Forelimb muscle (tissue), 1 donor: ENCODE results near the gene PRPF18. TPM values are rescaled to one million over a fixed set of nuclear protein-coding genes. Genes with fewer than 3 reads are reported as not detected.

Experiments used
- DNase-seq: peaks from one replicate; pipeline ENCODE4 v3.0.0-alpha.2; 2013; ENCODE audit warnings: low read depth
- polyA plus RNA-seq: library from polyadenylated mRNA; unstranded; fragments of 120-200 nt; gene quantifications from one replicate; pipeline ENCODE4 v1.2.1, GENCODE V29; 2013; ENCODE audit not compliant: insufficient read length

Gene PRPF18
- polyA plus RNA-seq, 1 donor, result 25.5 TPM

DNA sequence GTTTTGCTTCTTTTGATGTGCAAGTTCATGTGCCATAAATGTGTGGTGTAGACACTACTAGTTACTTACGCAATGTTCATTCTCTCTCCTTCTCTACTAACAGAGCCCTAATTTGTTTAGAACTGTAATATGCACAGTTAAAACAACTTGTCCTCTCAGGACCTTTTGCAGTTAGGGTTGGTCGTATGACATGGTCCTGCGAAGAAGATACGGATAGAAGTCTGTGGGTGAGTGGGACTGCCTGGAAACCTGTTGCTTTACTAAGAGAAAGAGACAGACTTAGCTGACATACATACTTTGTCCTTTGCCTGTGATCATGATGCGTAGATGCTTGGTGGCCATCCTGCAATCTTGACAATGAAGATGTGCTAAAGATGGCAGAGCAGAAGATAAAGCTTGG is 51.1 kb downstream of the PRPF18 start:
- no peak for DNase-seq

DNA sequence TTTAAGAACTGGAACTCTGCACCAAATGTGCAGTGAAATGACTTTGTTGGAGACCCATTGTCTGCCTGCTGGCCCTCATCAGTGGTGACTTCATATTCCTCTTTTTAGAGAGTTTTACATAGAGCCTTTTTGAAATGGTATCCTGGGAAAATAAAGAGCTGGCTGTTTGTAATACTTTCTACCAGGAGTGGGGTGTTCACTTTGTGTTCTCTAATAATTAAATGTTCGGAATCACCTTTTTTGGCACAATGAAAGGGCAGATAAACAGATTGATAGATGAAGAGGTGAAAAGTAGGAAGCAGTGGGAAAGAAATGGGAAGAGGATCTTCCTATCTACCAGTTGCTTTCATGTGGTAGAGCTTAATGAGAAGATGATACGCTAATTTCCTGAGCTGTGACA is 55.5 kb downstream of the PRPF18 start:
- DNase-seq, result no peak

DNA sequence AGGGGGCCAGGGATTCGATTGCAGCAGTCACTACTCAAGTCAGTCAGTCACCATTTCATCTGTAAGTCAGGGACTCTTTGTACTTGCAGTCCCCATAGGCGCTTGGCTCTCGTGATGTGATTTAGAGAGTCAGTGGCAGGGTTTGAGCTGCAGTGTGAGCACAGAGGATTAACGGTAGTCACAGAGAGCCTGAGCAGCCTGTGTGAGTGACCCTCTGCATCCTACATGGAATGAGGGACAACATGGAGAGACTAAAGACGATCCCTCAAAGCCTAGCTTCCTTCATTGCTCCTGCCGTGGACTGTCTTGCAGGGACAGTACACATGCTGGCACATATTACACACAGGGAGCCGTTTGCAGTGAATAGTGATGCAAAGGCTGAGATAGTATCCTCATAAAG is 56.3 kb downstream of the PRPF18 start:
- no peak for DNase-seq

GRCh38 chr10:13644866-13645265 is 58.1 kb downstream of the PRPF18 start:
- no peak for DNase-seq

DNA sequence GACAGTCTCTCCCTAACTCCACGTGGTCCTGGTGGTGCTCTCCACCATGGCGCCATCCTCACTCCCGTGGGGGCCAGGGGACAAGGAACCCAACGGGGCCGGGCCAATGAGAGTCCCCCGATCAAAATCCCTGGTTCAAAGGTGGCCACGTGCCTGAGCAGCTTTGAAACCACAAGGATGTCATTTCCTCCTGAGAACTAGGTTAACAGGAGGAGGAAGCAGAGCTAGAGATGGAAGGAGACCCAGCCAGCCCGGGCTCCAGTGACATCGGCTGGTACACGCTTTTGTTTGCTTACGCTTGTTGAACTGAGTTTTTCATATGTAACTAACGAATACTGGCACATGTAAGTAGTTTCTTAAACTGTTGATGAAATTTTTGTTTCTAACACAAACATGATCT is 61.7 kb downstream of the PRPF18 start:
- no peak for DNase-seq

- DNase-seq, result no peak
These were observed 63.2 kb downstream of the PRPF18 start for GRCh38 chr10:13649844-13650520.

DNA sequence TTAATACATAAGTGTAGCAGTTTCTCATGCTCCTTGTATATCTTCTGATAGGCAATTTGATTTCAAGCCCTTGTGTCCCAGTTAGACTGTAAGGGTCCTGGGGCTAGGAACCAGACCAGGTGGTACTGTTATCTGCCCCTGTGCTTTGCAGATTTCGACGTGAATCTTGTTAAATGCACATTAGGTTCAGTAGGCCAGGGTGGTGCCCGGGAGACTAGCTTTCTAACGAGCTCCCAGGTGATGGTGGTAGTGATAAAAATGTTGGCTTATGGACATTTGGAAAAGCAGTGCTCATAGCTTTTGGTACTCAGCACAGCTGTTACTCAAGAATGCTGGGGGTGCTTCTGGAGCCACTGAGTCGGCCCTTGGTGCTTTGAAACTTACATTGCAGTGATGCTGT is 64.2 kb downstream of the PRPF18 start:
- no peak for DNase-seq

DNA sequence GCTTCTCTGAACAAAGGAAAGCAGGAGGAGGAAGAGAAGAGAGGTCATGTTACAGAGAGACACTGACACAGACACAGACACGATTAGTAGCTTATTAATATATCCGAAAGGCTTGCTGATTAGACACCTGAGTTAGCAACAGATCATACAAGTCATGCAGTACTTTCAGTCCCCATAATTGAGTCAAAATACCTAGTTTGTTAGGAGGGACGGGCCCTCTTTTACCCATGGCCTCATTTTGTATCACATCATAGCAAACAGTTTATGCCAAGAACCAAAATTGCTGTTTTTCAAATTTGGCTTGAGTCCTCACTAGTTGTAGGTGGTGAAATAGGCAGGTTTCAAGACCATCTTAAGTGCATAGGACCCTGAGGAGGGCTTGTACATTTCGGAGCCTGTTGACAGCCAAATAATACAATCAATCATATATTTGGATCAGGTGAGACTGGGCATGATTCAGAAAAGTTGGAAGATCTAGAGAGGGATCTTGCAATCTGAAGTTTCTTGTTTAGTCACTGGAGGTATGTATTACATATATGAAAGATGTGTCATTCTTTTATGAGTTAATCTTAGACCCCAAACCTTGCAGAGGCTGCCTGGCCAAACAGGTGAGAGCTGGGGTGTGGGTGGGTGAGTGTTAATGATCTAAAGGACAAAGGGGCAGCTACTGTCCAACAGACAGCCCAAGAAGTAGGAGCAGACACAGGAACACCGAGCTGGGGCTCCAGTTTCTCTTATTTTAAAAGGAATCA is 65.4 kb downstream of the PRPF18 start:
- no peak for DNase-seq

- no peak for DNase-seq
These were observed 66.1 kb downstream of the PRPF18 start for GRCh38 chr10:13652860-13653259.

GRCh38 chr10:13654118-13654830 is 67.5 kb downstream of the PRPF18 start:
- no peak for DNase-seq

GRCh38 chr10:13654846-13655245 is 68.1 kb downstream of the PRPF18 start:
- no peak for DNase-seq

DNA sequence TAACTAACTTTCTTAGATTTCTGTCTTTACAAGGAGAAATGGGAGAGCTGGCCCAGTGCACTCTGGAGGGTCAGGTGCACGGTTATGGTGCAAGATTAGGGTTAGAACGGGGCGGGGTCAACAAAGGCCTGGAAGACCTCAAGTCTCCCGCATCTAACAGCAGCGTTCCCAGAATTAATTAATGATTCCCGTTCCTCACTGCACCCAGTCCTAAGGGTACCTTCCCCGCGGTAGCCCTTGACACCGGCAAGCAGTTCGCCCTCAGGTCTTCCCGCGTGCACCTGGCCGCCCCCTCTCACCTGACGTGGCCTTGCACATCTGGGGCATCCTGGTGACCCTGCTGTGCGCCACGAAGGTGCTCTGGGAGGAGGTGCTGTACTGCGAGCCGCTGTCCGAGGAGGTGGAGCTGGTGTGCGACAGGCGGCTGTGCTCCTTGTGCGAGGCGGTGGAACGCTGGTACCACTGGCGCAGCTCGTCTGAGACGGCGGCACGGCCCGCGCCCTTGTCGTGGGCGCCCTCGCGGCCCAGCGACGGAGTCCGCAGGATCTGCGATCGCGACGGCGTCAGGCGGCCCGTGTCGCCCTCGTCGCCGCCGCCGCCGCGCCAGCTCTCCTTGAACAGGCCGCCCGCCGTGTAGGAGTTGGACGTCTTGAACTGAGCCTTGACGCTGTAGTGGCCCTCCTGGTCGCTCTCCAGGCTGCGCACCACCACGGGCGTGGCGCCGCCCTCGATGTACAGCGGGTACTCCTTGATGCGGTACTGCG is 69.8 kb downstream of the PRPF18 start:
- DNase-seq, result no peak

- no peak for DNase-seq
These were observed 70.4 kb downstream of the PRPF18 start for GRCh38 chr10:13657101-13657680.

GRCh38 chr10:13658264-13658663 is 71.5 kb downstream of the PRPF18 start:
- DNase-seq, result no peak

GRCh38 chr10:13658871-13659685 is 72.3 kb downstream of the PRPF18 start:
- no peak for DNase-seq

GRCh38 chr10:13659887-13660550 is 73.3 kb downstream of the PRPF18 start:
- peak; percentile 19 for DNase-seq

DNA sequence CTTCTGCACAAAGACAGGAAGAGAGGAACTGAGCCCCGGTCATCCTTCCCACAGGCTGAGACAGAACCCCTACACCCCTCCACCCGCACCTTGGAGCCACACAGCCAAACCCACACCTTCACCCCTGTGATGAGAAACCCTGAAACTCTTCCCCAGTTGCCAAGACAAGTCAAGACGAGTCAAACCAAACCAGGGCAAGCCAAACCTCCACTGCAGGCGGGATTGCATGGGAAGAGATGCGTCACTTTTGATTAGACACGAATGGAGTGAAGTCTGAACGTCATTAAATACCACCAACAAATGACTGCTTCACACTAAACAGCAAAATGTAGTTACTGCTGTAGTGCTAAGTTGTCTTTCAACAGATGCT is 73.8 kb downstream of the PRPF18 start:
- no peak for DNase-seq

DNA sequence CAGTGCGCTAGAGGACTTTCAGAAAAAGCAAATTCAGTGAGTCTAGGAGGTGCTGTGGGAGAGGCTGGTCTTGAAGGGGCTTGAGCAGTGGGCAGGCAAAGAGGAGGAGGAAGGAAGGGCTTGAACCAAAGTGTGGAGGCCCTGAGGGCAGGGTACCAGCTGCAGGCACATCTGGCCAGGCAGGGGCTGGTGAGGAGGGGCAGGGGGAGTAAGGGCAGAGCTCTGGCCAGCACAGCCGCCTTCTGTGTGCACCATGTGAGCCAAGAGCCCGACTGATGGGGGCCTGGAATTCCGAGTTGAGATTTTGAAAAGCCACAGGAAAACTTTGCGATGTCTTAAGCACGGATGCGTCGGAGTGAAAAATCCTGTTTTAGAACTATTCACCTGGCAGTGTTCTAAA is 74.5 kb downstream of the PRPF18 start:
- no peak for DNase-seq

GRCh38 chr10:13665516-13666262 is 78.9 kb downstream of the PRPF18 start:
- no peak for DNase-seq

- no peak for DNase-seq
These were observed 81.4 kb downstream of the PRPF18 start for GRCh38 chr10:13668126-13668525.
